Stimulated activated CD8-positive, alpha-beta memory T cell treated with anti-CD3 and anti-CD28 coated beads, Interleukin-7, amount 100 ng/mL, for 24 hours (primary cell): ENCODE measurements around the gene ZNF496.
"Not testable (repeated sequence)": the region's sequence is repeated elsewhere in the genome, so short reads cannot be mapped to it uniquely, and the experiment has no call there.

Experiments
- DNase-seq: peaks from one replicate; pipeline ENCODE4 v3.0.0-alpha.2; 2020; ENCODE audit warnings: low read depth

The ZNF496 gene

GRCh38 chr1:247291833-247292561, 39.7 kb downstream of the ZNF496 start:
- DNase-seq, result no peak

GRCh38 chr1:247291161-247291560, 40.5 kb downstream of the ZNF496 start:
- no peak for DNase-seq

GRCh38 chr1:247290576-247290975, 41.1 kb downstream of the ZNF496 start:
- no peak for DNase-seq

- not testable (repeated sequence) for DNase-seq
Observed at GRCh38 chr1:247289274-247289892, 42.3 kb downstream of the ZNF496 start.

- DNase-seq, result no peak
Observed at GRCh38 chr1:247288341-247288740, 43.3 kb downstream of the ZNF496 start.

- DNase-seq, result no peak
Observed at GRCh38 chr1:247287460-247287859, 44.2 kb downstream of the ZNF496 start.

- no peak for DNase-seq
Observed at GRCh38 chr1:247286134-247286670, 45.5 kb downstream of the ZNF496 start.

GRCh38 chr1:247281001-247281574, 50.6 kb downstream of the ZNF496 start:
- DNase-seq, result no peak

GRCh38 chr1:247277191-247277590, 54.5 kb downstream of the ZNF496 start:
- DNase-seq, result no peak

GRCh38 chr1:247274605-247275256, 56.9 kb downstream of the ZNF496 start:
- no peak for DNase-seq

GRCh38 chr1:247273013-247273412, 58.7 kb downstream of the ZNF496 start:
- DNase-seq, result no peak

- DNase-seq, result no peak
Observed at GRCh38 chr1:247270003-247270402, 61.7 kb downstream of the ZNF496 start.

GRCh38 chr1:247269133-247269532, 62.5 kb downstream of the ZNF496 start:
- no peak for DNase-seq

- no peak for DNase-seq
Observed at GRCh38 chr1:247268390-247269045, 63.1 kb downstream of the ZNF496 start.

- no peak for DNase-seq
Observed at GRCh38 chr1:247266053-247266452, 65.6 kb downstream of the ZNF496 start.

GRCh38 chr1:247255772-247256171, 75.9 kb downstream of the ZNF496 start, which contains the start of gene VN1R5:
Gene VN1R5 (plus strand): TSS chr1:247256072.
- DNase-seq, result not testable (repeated sequence)

- DNase-seq, result no peak
Observed at GRCh38 chr1:247247568-247247967, 84.1 kb downstream of the ZNF496 start.
